SK-N-DZ (cell line): Measurements from ENCODE around the gene DYNLT4. TPM values are rescaled to one million over a fixed set of nuclear protein-coding genes. Genes with fewer than 3 reads are reported as not detected.
A peak's percentile ranks its signal among the peaks of the same experiment; 100 is the strongest.
"Not testable (repeated sequence)": the region's sequence is repeated elsewhere in the genome, so short reads cannot be mapped to it uniquely, and the experiment has no call there.

ENCODE experiments used
- DNase-seq: peaks from one replicate; pipeline ENCODE4 v3.0.0-alpha.2; 2015; ENCODE audit warnings: low spot score
- polyA plus RNA-seq, 2 experiments: library from polyadenylated mRNA; depleted of rRNA; stranded (reverse); fragments of >200 nt; gene quantifications; 2 replicates each; pipeline ENCODE4 v1.2.3, GENCODE V29; 2014

The DYNLT4 gene, protein sequence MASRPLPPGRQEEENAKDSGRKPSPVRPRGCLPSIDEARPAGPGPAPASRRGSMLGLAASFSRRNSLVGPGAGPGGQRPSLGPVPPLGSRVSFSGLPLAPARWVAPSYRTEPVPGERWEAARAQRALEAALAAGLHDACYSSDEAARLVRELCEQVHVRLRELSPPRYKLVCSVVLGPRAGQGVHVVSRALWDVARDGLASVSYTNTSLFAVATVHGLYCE
- not detected in 2 replicates for polyA plus RNA-seq (2014; cell fraction: cytosol; rRNA removed)
- polyA plus RNA-seq (2014; cell fraction: nucleus; rRNA removed): not detected in 2 replicates

DNA sequence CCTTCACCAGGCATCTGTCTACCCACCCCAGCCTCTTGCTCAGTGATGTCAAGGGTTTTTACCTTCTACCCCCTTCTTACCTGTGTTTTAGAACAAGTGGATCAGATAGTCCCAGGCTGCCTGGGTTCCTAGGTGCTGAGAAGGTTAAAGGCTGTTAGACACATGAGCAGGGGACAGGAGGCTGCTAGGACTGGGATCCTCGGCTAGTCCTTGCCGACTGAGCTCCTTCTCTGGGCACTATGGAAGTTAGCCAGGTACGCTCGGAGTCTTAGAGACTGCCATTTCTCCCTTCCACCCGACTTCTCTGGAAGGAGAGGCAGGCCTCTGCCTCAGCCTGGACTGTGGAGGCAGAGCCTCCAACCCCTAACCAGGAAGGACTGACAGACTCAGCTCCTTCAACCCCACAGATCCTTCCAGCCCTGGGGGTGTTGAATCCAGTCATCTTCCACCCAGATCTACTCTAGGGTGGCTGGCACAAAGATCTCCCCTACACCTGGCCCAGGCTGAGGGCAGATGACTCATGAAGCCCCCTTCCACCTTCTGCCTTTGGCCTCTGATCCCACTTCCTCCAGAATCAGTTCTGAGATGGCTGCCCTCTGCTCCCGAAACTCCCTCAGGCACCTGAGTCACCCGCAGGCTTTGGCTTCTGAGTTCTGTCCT is at the start of gene DYNLT4:
DYNLT4 (minus strand) TSS at position 648 of the 660 bp plus-strand sequence. CDS start 683 bp downstream, outside the sequence.
- no peak for DNase-seq

DNA sequence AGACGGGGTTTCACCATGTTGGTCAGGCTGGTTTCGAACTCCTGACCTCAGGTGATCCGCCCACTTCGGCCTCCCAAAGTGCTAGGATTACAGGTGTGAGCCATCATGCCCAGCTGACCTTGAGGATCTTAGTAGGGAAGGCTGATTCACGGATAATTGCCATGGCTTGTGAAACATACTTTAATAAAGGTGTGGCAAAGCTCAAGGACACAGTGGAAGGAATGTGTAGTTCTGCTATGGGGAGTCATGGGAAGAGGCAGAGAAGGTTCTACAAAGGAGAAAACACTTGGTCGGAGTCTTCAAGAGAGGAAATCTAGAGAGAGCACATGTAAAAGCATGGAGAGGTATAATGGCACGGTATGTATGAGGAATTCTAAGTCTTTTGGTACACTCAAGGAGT is 48.6 kb upstream of the DYNLT4 start:
- DNase-seq: no peak

DNA sequence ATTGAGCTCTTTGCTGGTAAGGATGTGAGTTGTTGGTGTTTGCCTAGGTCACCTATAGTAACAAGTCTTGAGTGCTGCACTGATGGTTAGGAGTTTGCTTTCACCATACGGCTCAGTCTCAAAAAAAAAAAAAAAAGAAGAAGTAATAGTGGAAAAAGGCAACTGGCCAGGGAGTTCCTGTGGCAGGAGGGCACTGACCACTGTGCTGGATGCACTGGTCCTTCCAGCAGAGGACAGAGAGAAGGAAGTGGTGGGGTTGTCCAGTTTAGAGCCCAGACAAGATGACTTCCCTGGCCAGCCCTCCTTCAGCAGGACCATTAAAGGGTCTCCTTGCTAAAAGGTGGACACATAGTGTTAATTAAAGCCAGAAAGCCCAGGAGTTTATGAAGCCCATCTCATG is 47.8 kb upstream of the DYNLT4 start:
- DNase-seq: no peak

DNA sequence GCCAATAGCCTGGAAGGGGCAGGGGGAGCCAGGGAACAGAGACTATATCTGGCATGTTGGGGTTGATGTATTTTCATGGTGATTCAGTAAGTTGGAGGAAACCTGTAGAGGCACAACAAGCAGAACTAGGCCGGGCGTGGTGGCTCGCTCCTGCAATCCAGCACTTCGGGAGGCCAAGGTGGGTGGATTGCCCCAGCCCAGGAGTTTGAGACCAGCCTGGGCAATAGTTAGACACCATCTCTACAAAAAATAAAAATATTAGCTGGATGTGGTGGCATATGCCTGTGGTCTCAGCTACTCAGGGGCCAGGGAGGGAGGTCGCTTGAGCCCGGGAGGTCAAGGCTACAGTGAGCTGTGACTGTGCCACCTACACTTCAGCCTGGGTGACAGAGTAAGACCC is 46.0 kb upstream of the DYNLT4 start:
- no peak for DNase-seq

DNA sequence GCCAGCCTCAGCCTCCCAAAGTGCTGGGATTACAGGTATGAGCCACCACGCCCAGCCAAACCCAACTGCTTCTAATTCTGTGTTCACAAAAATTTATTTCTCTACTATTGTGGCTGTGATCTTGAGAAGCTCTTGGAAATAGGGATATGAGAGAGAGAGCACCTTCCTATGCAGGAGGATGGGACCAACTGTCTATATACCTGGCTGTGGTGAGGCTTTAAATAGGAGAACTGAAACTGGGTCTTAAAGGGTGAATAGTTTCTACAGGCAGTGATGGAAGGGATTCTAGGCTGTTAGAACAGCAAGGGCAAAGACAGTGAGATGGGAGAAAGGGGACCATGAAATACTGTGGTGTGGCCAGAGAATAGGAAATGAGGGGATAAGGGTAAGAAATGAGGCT is 44.2 kb upstream of the DYNLT4 start:
- DNase-seq: no peak

DNA sequence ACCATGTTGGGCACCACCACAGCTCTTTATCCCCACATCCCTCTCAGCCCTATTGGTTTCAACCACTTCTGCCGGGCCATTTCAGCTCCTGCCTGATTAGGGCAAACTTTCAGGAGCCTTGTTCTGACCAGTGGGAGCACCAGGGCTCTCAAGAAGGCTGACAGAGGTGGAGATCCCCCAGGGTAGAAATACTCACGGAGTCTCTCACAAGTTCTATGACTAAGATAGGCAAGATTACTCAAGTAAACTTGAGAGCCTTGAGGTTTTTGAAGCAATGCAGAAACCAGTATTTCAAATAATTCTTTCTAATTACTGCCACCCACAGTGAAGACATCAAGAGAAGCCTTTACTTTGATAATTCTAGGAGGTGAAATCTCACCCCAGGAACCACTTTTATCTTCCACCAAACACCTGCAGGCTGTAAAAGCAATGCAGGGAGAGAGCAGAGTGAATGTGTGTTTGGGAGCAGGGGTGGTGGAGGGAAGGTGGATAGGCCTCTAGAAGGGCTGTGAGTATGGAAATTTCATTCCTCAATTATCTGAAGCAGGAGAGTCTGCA is 42.5 kb upstream of the DYNLT4 start:
- DNase-seq: no peak

DNA sequence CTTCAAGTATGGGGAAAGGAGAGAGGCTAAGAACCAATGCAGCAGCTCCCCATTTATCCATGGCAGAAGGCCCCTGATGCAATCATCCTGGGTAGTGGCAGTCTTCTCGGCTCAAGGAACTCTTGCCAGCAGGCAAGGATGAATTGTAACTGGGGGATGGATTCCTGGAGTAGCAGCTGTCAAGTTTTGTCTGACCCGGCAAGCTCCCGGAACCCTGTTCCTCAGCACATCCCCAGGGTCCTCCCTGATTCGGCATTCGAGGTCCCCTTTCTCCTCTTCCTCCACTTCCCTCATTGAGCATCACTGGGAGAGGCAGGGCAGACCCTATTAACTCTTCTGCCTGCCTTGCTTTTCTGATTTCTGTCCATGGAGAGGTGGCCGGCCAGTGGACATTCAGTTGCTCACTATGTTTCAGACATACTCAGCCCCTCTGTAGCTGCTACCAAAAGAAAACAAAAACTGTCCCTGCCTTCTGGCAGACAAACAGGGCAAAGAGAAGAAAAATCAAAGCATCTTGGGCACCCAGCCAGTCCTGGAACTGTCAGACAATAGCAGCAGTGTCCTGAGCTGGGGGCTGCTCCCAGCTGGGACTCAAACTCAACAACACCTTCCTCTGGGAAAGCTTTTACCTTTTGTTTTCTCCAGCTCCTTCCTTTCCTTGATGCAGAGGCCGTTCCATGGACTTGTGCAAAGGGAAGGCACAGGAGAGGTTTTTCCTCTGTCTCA is 41.5 kb upstream of the DYNLT4 start:
- DNase-seq: no peak

DNA sequence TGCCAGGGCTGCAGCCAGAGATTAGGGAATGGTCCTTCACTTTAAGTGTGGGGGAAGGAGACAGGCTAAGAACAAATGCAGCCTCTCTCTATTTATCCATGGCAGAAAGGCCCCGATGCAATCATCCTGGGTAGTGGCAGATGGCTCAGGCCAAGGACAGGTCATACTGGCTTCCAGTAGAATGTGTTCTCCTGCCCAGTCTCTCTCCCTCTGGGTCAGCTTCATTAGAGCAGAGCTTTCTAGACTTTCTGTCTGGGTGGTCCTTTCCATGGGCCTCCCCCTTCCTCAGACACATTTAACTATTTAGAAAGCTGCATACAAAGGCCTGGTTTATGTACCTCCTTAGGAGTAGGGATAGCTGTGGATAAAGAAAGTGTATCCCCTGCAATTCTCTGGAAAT is 40.7 kb upstream of the DYNLT4 start:
- no peak for DNase-seq

DNA sequence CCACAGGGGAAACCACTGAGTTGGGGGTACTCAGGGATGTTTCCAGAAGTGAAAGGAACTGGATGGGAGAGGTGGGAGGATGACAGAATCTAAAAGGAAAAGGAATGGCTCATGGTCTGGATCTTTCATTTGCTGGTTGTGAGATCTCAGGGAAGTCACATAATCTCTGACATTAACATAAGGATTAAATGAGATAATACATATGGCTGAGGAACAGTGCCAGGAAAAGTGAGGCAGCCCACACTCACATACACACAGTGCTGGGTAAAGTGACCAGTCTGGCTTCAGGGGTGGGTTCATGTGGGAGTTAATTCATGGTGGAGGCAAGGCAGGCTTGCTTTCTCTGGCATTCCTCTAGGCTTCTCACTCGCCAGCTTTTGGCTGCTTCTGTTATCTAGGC is 39.8 kb upstream of the DYNLT4 start:
- no peak for DNase-seq

DNA sequence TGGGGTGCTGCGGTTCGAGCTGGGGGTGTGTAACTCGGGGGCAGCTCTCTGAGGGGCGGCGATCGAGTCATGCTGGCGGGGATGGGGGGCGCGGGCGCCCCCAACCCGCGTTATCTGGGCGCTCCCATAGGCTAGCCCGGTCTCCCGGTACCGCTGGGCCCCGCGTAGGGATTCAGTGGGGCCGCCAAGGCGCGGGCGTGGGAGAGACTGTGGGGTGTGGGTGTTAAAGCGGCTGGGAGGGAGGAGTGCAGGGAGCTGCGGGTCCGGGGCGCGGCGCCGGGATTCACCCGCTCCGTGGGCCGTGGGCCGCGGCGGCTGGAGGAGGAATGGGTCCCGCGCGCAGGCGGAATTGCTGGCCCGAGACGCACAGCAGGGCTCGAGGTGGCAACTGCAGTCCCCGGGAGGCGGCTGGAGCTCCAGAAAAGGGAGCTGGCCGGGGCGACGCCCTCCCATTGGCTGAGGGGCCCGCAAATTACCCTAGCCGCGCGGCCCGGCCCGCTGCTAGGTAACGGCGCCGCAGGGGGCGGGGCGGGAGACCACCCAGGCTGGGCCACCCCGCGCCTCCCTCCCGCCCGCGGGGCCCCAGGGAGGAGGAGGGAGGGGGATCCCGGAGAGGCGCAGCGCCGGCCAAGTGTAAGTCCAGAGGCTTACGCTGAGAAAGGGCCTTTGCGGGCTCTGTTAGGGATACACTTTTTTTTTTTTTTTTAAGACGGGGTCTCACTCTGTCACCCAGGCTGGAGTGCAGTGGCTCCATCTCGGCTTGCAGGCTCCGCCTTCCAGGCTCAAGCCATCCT is 35.9 kb upstream of the DYNLT4 start, which contains the start of gene PTCH2:
PTCH2 (minus strand) TSS at position 392 of the 794 bp plus-strand sequence; CDS start at position 71, 321 bp downstream.
- DNase-seq: peak; percentile 88

DNA sequence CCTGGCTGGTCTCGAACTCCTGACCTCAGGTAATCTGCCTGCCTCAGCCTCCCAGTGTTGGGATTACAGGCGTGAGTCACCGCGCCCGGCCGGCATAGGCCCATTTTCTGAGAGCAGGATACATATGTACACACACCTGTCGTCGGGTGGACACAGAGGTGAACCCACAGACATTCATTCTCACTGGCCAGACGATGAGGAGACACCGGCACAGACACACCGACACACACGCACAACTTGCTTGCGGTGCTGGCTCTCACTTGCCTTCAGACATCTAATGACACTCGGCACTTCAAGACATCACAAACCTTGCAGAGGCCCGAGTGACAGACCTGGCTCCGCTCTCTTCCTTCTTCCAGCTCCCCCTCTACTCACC is 35.3 kb upstream of the DYNLT4 start:
- no peak for DNase-seq

DNA sequence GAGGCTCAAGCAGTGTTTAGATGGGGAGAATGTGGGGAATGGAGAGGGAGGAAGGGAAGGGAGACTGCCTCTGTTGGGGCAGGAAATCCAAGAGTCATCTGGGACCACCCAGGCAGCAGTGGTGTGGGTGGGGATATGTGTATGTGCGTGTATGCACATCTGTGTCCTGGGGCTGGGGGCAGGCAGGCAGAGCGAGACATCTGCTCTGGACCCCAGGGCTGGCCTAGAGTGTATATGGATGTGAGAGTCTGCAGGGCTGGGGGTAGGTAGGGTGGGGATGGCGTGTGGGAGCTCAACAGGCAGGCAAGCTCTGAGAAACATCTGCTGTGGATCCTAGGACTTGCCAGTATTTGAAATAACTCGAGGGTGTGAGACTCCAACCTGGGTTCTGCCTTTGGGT is 32.4 kb upstream of the DYNLT4 start:
- no peak for DNase-seq

DNA sequence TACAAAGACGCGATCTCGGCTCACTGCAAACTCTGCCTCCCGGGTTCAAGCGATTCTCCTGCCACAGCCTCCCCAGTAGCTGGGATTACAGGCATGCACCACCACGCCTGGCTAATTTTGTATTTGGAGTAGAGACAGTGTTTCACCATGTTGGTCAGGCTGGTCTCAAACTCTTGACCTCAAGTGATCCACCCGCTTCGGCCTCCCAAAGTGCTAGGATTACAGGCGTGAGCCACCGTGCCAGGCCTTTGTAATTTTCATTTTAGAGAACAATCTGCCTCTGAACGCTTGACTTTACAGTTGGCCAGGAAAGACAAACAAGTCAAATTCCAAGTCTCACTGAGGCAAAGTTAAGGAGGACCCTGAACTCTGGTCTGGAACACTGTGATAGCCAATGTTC is 31.1 kb upstream of the DYNLT4 start:
- DNase-seq: not testable (repeated sequence)

DNA sequence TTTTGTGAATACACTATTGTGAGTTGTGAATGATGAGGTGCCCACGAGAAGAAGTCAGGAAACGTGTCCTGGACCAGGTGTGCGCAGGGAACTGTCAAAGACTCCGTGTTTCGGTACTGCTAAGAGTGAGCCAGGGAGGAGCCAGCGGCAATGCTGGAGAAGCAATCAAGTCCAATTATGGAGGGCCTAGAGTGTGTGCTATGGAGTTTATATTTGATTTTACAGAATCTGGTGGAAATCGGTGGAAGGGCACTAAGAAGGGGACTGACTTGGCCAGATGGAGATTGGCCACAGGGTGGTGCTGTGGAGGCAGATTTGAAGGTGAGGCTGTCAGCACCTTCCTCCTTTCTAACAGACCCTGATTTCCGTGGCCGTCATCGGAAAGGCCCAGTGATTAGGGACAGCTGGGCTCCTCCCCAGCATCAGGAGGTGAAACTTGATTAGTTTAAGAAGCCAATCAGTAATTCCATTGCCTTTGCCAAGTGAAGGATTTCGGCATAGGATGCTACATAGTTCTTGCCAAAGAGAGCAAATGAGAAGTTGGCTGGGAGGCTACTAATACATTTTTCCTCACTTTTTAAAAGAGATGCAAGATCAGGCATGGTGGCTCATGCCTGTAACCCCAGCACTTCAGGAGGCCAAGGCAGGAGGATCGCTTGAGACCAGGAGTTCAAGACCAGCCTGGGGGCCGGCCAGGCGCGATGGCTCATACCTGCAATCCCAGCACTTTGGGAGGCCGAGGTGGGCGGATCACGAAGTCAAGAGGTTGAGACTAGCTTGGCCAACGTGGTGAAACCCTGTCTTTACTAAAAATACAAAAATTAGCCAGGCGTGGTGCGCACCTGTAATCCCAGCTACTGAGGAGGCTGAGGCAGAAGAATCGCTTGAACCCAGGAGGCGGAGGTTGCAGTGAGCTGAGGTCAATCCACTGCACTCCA is 28.9 kb upstream of the DYNLT4 start:
- DNase-seq: peak; percentile 77

DNA sequence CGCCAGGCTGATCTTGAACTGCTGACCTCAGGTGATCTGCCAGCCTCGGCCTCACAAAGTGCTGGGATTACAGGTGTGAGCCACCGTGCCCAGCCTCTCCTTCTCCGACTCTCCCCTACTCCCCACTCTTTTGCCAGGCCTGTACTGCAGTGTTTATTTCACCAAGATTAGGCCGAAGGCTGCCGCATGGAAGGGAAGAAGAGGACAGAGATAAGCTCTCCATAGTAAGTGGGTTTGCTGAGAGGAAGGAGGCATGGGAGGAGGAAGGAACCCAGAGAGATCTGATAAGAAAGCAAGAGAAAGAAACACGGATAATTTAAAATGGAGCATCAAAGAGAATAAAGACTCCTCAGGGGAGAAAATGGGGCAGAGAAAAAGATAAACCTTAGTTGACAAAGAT is 27.2 kb upstream of the DYNLT4 start:
- no peak for DNase-seq

DNA sequence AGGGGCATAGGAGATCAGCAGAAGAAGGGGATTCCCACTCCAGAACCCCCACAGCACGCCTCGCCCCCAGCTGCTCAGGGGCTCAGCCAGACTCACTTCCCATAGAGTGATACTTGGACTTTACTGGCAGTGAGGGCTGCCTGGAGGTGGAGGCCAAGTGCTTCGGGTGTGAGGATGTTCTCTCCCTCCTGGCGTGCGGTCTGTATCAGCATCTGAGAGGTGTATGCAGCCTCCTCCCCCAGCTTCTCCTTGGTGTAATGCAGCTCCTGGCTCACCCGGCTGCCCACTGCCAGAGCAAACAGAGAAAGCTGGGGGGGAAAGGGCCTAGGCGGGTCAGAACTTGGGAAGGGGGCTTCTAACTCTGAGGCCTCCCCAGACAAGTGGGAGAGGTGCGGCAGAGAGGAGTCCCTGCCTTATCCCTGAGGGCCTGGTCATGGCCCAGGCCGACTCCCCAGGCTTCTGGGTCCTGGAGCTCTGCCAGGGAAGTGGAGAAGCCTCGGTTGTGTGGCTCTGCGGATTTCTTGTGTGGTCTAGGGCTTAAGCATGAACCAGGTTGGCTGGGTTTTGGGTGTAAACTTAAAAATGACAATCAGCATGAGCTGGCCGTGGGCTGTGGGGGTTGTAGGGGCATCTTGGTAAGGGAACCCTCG is 25.0 kb upstream of the DYNLT4 start:
- DNase-seq: no peak

DNA sequence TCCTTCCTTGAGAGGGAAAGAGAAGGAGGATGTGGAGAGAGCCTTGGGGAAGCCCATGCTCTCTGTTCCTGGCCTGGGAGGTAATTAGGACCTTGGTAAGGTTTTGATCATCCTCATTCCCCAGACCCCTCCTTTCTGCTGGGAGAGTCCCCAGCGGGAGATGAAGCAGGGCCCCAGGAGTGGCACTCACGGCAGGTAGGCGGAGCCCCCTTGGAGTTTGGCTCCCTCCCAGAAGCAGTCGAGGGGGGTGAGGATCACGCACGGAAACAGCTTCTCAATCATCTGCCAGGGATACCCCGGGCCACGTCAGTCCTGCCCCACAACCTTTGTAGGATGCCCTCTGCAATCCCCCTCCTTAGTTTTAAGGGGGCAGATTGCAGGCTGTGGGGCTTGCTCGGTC is 24.4 kb upstream of the DYNLT4 start:
- no peak for DNase-seq

DNA sequence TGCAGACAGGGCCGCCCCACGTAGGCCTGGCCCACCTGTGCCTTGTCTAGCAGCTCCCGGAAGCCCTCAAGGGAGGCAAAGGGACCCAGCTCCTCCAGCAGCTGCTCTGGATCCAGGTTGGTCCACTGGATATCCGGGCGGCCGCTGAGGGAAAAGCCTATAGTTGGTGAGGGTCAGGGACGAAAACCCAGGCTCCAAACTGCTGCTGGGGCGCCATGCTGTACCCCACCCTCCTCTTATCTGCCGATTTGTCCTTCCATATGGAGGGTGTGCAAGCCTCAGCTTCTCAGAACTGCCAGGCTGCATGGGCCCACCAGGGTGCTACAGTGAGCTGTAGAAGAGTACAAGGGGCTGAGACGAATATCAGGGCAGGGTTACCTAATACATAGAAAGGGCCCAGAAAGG is 23.8 kb upstream of the DYNLT4 start:
- no peak for DNase-seq

DNA sequence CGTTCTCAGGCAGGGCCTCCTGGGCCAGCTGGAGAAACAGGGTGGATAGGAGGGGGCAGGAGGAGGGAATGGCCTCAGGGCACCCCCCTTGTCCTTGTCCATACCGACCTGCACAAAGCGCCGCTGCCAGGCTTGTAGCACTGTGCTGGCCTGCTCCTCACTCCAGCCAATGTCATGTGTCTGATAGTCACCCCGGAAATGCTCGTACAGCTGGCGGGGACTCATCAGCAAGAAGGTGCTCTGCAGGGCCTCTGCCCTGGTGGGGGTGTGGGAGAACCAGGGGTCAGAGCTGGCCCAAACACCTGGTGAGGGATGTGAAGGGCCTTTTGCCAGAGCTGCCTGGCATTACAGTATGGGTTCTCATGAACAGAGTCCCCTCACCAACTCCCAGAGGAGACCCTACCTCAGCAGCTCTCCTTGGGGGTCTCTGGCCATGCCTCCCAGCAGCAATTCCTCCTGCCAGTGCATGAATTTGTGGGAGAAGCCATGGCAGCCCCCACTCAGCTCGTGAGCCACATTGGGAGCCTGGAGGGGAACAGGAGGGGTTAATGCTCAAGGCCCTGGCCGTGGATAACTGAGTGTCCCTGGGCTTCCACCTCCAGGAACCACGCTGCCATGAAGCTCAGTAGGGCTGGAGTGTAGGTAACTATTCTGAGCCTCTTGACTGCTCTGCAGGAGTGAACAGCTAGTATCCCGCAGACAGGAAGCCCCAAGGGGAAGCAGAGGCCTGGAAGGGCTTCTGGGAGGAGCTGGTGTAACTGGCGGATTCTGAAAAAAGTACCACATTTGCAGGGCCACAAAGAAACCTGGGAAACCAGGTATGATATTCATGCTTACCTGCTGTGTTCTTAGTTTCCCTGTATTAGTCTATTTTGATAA is 22.6 kb upstream of the DYNLT4 start:
- no peak for DNase-seq
